ENCODE results near the gene DHRS4L2.

DNA sequence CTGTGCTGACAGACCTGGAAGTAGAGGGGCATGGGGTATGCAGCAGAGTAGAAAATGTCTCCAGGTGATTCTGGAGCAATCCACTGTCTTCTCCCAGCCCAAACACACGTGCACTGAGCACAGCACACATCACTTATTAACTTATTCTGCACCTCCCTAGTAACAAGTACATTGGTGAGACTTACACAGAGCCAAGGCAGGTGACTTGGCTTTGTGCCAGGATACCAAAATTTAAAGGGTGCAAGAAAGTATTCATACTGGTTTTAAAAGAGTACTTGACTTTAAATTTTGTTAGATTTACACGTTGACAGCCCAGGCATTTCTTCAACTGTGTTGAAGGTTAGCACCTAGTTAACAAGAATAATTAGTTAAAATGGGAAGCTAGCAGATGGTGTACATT is 52.0 kb downstream of the DHRS4L2 start:
- no peak for TF ChIP-seq CTCF (IDR thresholded peaks at IDR 0.05; ENCODE audit: insufficient read depth, low read length, poor library complexity, severe bottlenecking)
- no peak for TF ChIP-seq EZH2phosphoT487 (conservative IDR thresholded peaks at IDR 0.05; ENCODE audit: low read length)

Measured in SU-DHL-6 (cell line).